GM12873 (cell line): Measurements from ENCODE around the gene RPS6KA6.
A peak's percentile ranks its signal among the peaks of the same experiment; 100 is the strongest.

Experiments
- CTCF ChIP-seq: IDR thresholded peaks from 2 replicates; pipeline ENCODE4 v1.5.1; 2012; ENCODE audit warnings: low read depth, mild to moderate bottlenecking, moderate library complexity, low read length, control low read depth; ENCODE audit not compliant: insufficient read depth; ENCODE audit errors: missing control alignments

Gene RPS6KA6

GRCh38 chrX:84108584-84108983, 79.4 kb downstream of the RPS6KA6 start:
- no peak for TF ChIP-seq CTCF

- no peak for TF ChIP-seq CTCF
These were observed 88.9 kb downstream of the RPS6KA6 start for GRCh38 chrX:84099120-84099519.

- no peak for TF ChIP-seq CTCF
These were observed 109.0 kb downstream of the RPS6KA6 start for GRCh38 chrX:84078991-84079390.

GRCh38 chrX:84064814-84065213, 123.2 kb downstream of the RPS6KA6 start:
- no peak for TF ChIP-seq CTCF

- TF ChIP-seq CTCF, result no peak
These were observed 123.8 kb downstream of the RPS6KA6 start for GRCh38 chrX:84064164-84064563.

GRCh38 chrX:84047339-84047738, 140.7 kb downstream of the RPS6KA6 start:
- no peak for TF ChIP-seq CTCF

GRCh38 chrX:84046403-84046984, 141.5 kb downstream of the RPS6KA6 start:
- peak; percentile 90 for TF ChIP-seq CTCF
